ENCODE data around the gene ATG10. TPM values are rescaled to one million over a fixed set of nuclear protein-coding genes. Genes with fewer than 3 reads are reported as not detected.

ATG10 gene
- total and polyA plus RNA-seq, 2 of the 8 experiments (the other 6 are each of a cell fraction or from before 2014, with no cell fraction given): 3.7 to 8.8 TPM

DNA sequence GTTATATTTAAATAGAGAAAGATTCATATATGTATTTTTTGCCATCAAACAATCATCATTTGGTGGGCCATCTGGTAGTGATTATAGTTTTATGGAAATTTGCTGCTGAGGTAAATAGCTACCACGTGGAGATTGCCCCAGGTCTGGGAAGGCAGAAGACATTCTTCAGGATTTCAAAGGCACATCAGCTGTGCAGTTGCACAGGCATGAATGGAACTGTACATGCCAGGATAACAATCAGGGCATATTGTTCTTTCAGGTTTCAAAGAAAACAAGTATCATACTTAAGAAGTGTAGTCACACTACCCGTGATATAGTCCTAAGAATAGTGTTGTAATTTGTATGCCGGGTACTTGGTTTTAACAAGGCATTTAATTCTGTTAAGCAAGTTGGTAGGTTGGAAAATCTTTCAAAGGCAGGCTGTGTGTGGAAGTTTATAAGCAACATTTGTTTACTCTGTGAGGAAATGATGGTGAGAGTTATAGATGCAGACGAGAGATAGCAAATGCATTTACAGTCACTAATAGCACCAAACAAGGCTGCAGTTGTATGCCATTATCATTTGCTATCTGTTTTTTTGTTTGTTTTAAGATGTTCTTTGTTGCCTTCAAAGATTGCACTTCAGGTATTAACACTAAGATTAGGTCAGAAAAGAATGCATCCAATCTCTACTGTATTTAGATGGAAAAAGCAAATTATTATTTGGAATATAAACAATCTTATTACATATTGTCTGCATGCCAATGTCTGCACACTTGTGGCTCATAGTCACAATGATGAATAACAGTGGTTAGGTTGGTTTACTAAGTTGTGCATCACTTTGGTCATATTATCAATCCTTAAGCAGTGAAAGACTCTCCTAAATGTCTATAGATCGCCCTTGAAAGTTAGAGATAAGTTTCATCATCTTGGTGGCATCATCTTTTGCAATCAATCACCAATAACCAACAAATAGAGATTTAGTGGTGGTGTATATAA is 251.1 kb downstream of the ATG10 start:
- H4K91ac ChIP-seq (replicated peaks; ENCODE audit: insufficient read length, low read length): no peak overlapping the region
- H4K5ac ChIP-seq (ENCODE audit: insufficient read length, low read depth, low read length): no peak overlapping the region
- H2BK5ac ChIP-seq (ENCODE audit: low read depth, low read length): no peak overlapping the region
- no peak overlapping the region for H3K56ac ChIP-seq (replicated peaks; ENCODE audit: insufficient read length, low read depth, low read length)
- H4K8ac ChIP-seq (ENCODE audit: extremely low read depth, insufficient read depth, low read length): no peak overlapping the region
- no peak overlapping the region for H3K9ac ChIP-seq (replicated peaks in 1 of 4; ENCODE audit: extremely low read depth in 1 of 4, low read depth in 3 of 4, low read length in 3 of 4)
- H3K4ac ChIP-seq (replicated peaks; ENCODE audit: insufficient read length, low read depth, low read length): no peak overlapping the region
- H3K23ac ChIP-seq (ENCODE audit: insufficient read length): no peak overlapping the region
- H2BK12ac ChIP-seq (ENCODE audit: low read depth, low read length): no peak overlapping the region
- H3K79me1 ChIP-seq (ENCODE audit: low read depth, low read length): no peaks in the 10 kb centered on the region
- H3K14ac ChIP-seq (ENCODE audit: insufficient read length): no peak overlapping the region
- no peak overlapping the region for H2BK15ac ChIP-seq (ENCODE audit: low read length)
- POLR2A ChIA-PET (ENCODE audit: partially characterized antibody): no interaction called here
- H3K23me2 ChIP-seq (ENCODE audit: low read depth, low read length): no peaks in the 10 kb centered on the region; the same call in 1 of the 2 replicates
- FAIRE-seq (no peak), DNase-seq (ENCODE audit: low read depth in 1 of 2, low spot score in 2 of 2) (no peak)
- no peak overlapping the region for H3K27ac ChIP-seq (ENCODE audit: low read depth, low read length)
- no peaks in the 10 kb centered on the region for H3K9me3 ChIP-seq (ENCODE audit: insufficient read depth in 2 of 2, low read depth in 1 of 2, low read length in 1 of 2)
- H3K4me1 ChIP-seq (replicated peaks in 1 of 4; ENCODE audit: control insufficient read depth in 3 of 4, insufficient read depth in 4 of 4, low read length in 3 of 4): peaks cover 0 to 9% (median 0%) of the 10 kb centered on the region in 4 experiments; a peak in 3 of 7 replicates
- 91% methylated on average over 5 of the region's 5 CpGs; no CpG with 5 or more reads in 1 of the 2 experiments for WGBS, 2 experiments (ENCODE audit: extremely low coverage in 1 of 2, insufficient coverage in 1 of 2, insufficient read length in 1 of 2, insufficient replicate concordance in 2 of 2, low coverage in 1 of 2, low lambda C conversion rate in 2 of 2, missing lambda C conversion rate in 1 of 2)
- no peaks in the 10 kb centered on the region for H3K27me3 ChIP-seq (replicated peaks in 1 of 4; ENCODE audit: control insufficient read depth in 3 of 4, extremely low read depth in 1 of 4, insufficient read depth in 3 of 4, low read length in 3 of 4)
- H3K4me2 ChIP-seq (ENCODE audit: insufficient read depth in 1 of 2, low read depth in 2 of 2, low read length in 2 of 2): no peak overlapping the region
- no peaks in the 10 kb centered on the region for H3K36me3 ChIP-seq (ENCODE audit: control insufficient read depth in 2 of 4, insufficient read depth in 4 of 4, low read length in 3 of 4)
- no peak overlapping the region for H2BK120ac ChIP-seq (replicated peaks; ENCODE audit: low read depth, low read length)
- H3K4me3 ChIP-seq (ENCODE audit: extremely low read depth in 1 of 4, insufficient read depth in 2 of 4, low read depth in 3 of 4, low read length in 4 of 4): no peak overlapping the region
- H4K20me1 ChIP-seq (replicated peaks in 1 of 2; ENCODE audit: control insufficient read depth in 1 of 2, insufficient read depth in 2 of 2, low read length in 2 of 2): no peaks in the 10 kb centered on the region
- CTCF ChIA-PET (ENCODE audit: partially characterized antibody): interaction anchor here (0.6 to 0.9 kb wide), 2 partner anchors 51 to 569 kb away, joined by 3 to 4 read pairs; no protein-coding TSS in a partner anchor
- H2AK5ac ChIP-seq (ENCODE audit: low read depth, low read length): no peak overlapping the region
- H2BK20ac ChIP-seq (ENCODE audit: low read length): no peak overlapping the region
- no peaks in the 10 kb centered on the region for H3K79me2 ChIP-seq (ENCODE audit: control insufficient read depth in 1 of 2, insufficient read depth in 2 of 2, low read length in 2 of 2)
- H3K18ac ChIP-seq (ENCODE audit: extremely low read depth, low read length): no peak overlapping the region
- no peak overlapping the region for H2AFZ ChIP-seq (ENCODE audit: low read length)
- TF ChIP-seq CBX5 (IDR thresholded peaks at IDR 0.05; ENCODE audit: low read depth, low read length) (no peak), EP300 (IDR thresholded peaks at IDR 0.05; ENCODE audit: borderline replicate concordance in 1 of 2, low read depth in 2 of 2, low read length in 2 of 2) (no peak), KDM5A (IDR thresholded peaks at IDR 0.05; ENCODE audit: low read length) (no peak), NRF1 (IDR thresholded peaks at IDR 0.05; ENCODE audit: low read depth, low read length) (no peak), SP1 (IDR thresholded peaks at IDR 0.05; ENCODE audit: low read depth, low read length) (no peak), CEBPB (IDR thresholded peaks at IDR 0.05; ENCODE audit: low read depth, low read length) (no peak), SIN3A (conservative IDR thresholded peaks at IDR 0.05 in 1 of 2, IDR thresholded peaks at IDR 0.05 in 1 of 2; ENCODE audit: low read depth in 1 of 2, low read length in 2 of 2) (no peak), CHD1 (IDR thresholded peaks at IDR 0.05; ENCODE audit: low read depth, low read length) (no peak), RXRA (IDR thresholded peaks at IDR 0.05; ENCODE audit: insufficient read depth, low read depth, low read length) (no peak), RNF2 (IDR thresholded peaks at IDR 0.05; ENCODE audit: borderline replicate concordance, low read depth, low read length, missing control alignments, poor library complexity, severe bottlenecking) (no peak)

Measured in H1 (cell line).